H9 (cell line): ENCODE measurements around the gene OAS3. TPM values are rescaled to one million over a fixed set of nuclear protein-coding genes. Genes with fewer than 3 reads are reported as not detected.
"Not testable (repeated sequence)": the region's sequence is repeated elsewhere in the genome, so short reads cannot be mapped to it uniquely, and the experiment has no call there.

Experiments used
- DNase-seq: peaks from one replicate; pipeline ENCODE4 v3.0.0-alpha.2; 2017
- H2AFZ ChIP-seq: one replicate; pipeline ENCODE4 v1.6.1; 2013; ENCODE audit warnings: mild to moderate bottlenecking, low read length, control low read depth, moderate library complexity
- H2AK5ac ChIP-seq: 2 replicates; pipeline ENCODE4 v1.6.1; 2013; ENCODE audit warnings: low read length, control low read depth, mixed read lengths; ENCODE audit not compliant: insufficient read length
- H2BK120ac ChIP-seq: one replicate; pipeline ENCODE4 v1.6.1; 2013; ENCODE audit warnings: low read depth, mild to moderate bottlenecking, low read length, control low read depth, inconsistent platforms; ENCODE audit not compliant: poor library complexity, severe bottlenecking
- H2BK12ac ChIP-seq: 2 replicates; pipeline ENCODE4 v1.6.1; 2013; ENCODE audit warnings: low read length, control low read depth, mixed read lengths, low read depth; ENCODE audit not compliant: insufficient read length
- H2BK15ac ChIP-seq: 2 replicates; pipeline ENCODE4 v1.6.1; 2013; ENCODE audit warnings: low read depth, low read length, control low read depth
- H2BK20ac ChIP-seq: one replicate; pipeline ENCODE4 v1.6.1; 2013; ENCODE audit warnings: low read depth, mild to moderate bottlenecking, low read length, control low read depth, inconsistent platforms; ENCODE audit not compliant: poor library complexity, severe bottlenecking
- H2BK5ac ChIP-seq: 2 replicates; pipeline ENCODE4 v1.6.1; 2013; ENCODE audit warnings: low read length, control low read depth, mixed read lengths; ENCODE audit not compliant: insufficient read length
- H3K14ac ChIP-seq: 2 replicates; pipeline ENCODE4 v1.6.1; 2013; ENCODE audit warnings: low read length, control low read depth; ENCODE audit not compliant: insufficient read depth
- H3K18ac ChIP-seq: 2 replicates; pipeline ENCODE4 v1.6.1; 2013; ENCODE audit warnings: low read depth, mild to moderate bottlenecking, mixed read lengths, low read length, control low read depth; ENCODE audit not compliant: insufficient read length
- H3K23ac ChIP-seq: 2 replicates; pipeline ENCODE4 v1.6.1; 2013; ENCODE audit warnings: low read length, control low read depth, mixed read lengths, low read depth; ENCODE audit not compliant: insufficient read length
- H3K23me2 ChIP-seq: 2 replicates; pipeline ENCODE4 v1.6.1; 2013; ENCODE audit warnings: low read depth, mild to moderate bottlenecking, mixed read lengths, low read length, control low read depth; ENCODE audit not compliant: insufficient read length, poor library complexity, severe bottlenecking
- H3K27ac ChIP-seq: 2 replicates; pipeline ENCODE4 v1.5.1; 2013; ENCODE audit warnings: low read length, control low read depth, mixed read lengths, low read depth; ENCODE audit not compliant: insufficient read length
- H3K27me3 ChIP-seq: 2 replicates; pipeline ENCODE4 v1.6.1; 2013; ENCODE audit warnings: low read length, control low read depth, inconsistent platforms; ENCODE audit not compliant: insufficient read depth
- H3K4ac ChIP-seq: 2 replicates; pipeline ENCODE4 v1.6.1; 2013; ENCODE audit warnings: low read depth, mild to moderate bottlenecking, control low read depth, inconsistent platforms, low read length, moderate library complexity
- H3K4me1 ChIP-seq: 2 replicates; pipeline ENCODE4 v1.6.1; 2013; ENCODE audit warnings: low read length, control low read depth, inconsistent platforms; ENCODE audit not compliant: insufficient read depth
- H3K4me2 ChIP-seq: 2 replicates; pipeline ENCODE4 v1.6.1; 2013; ENCODE audit warnings: low read length, control low read depth, mixed read lengths; ENCODE audit not compliant: insufficient read length, insufficient read depth
- H3K56ac ChIP-seq: 2 replicates; pipeline ENCODE4 v1.6.1; 2013; ENCODE audit warnings: low read depth, mild to moderate bottlenecking, mixed read lengths, low read length, control low read depth; ENCODE audit not compliant: insufficient read length
- H3K79me1 ChIP-seq: 2 replicates; pipeline ENCODE4 v1.6.1; 2013; ENCODE audit warnings: low read depth, mild to moderate bottlenecking, moderate library complexity, low read length, control low read depth, inconsistent platforms; ENCODE audit not compliant: insufficient read depth, poor library complexity, severe bottlenecking
- H3K79me2 ChIP-seq: 2 replicates; pipeline ENCODE4 v1.6.1; 2013; ENCODE audit warnings: low read length, control low read depth, inconsistent platforms; ENCODE audit not compliant: insufficient read depth
- H3K9ac ChIP-seq: 2 replicates; pipeline ENCODE4 v1.6.1; 2013; ENCODE audit warnings: low read length, control low read depth, mixed read lengths; ENCODE audit not compliant: insufficient read length; ENCODE audit errors: extremely low read depth
- H3K9me3 ChIP-seq: one replicate; pipeline ENCODE4 v1.6.1; 2013; ENCODE audit warnings: low read depth, low read length, inconsistent platforms; ENCODE audit not compliant: control insufficient read depth
- H3T11ph ChIP-seq: one replicate; pipeline ENCODE4 v1.6.1; 2013; ENCODE audit warnings: mild to moderate bottlenecking, low read length, control low read depth, inconsistent platforms
- H4K20me1 ChIP-seq: one replicate; pipeline ENCODE4 v1.6.1; 2013; ENCODE audit not compliant: control insufficient read depth, insufficient read length, insufficient read depth
- H4K5ac ChIP-seq: 2 replicates; pipeline ENCODE4 v1.6.1; 2013; ENCODE audit warnings: low read depth, mild to moderate bottlenecking, mixed read lengths, low read length, control low read depth; ENCODE audit not compliant: insufficient read length
- H4K8ac ChIP-seq: replicated peaks from 2 replicates; pipeline ENCODE4 v1.6.1; 2013; ENCODE audit warnings: low read length, control low read depth, mixed read lengths, low read depth; ENCODE audit not compliant: insufficient read length
- H4K91ac ChIP-seq: 2 replicates; pipeline ENCODE4 v1.6.1; 2013; ENCODE audit warnings: low read depth, mild to moderate bottlenecking, moderate library complexity, mixed read lengths, low read length, control low read depth; ENCODE audit not compliant: insufficient read length
- H3K27ac Mint-ChIP-seq, 3 experiments: 2 replicates in 2 of 3; 3 replicates in 1 of 3; pipeline ENCODE4 v1.8.0; 2020 to 2021; ENCODE audit warnings: mixed read lengths in 3 of 3, mild to moderate bottlenecking in 1 of 3, moderate library complexity in 1 of 3
- H3K27me3 Mint-ChIP-seq: 2 replicates; pipeline ENCODE4 v1.8.0; 2021; ENCODE audit warnings: low read depth, mild to moderate bottlenecking, moderate library complexity, mixed read lengths
- H3K36me3 Mint-ChIP-seq, 3 experiments: 2 replicates in 2 of 3; 3 replicates in 1 of 3; pipeline ENCODE4 v1.8.0; 2020 to 2021; ENCODE audit warnings: low read depth in 3 of 3, mixed read lengths in 3 of 3; ENCODE audit not compliant: insufficient read depth in 1 of 3
- H3K4me1 Mint-ChIP-seq, 2 experiments: 2 replicates each; pipeline ENCODE4 v1.8.0; 2020; ENCODE audit warnings: mixed read lengths in 2 of 2
- H3K4me3 Mint-ChIP-seq, 2 experiments: 2 replicates in 1 of 2; 3 replicates in 1 of 2; pipeline ENCODE4 v1.8.0; 2020 to 2021; ENCODE audit warnings: mild to moderate bottlenecking in 2 of 2, mixed read lengths in 2 of 2, moderate library complexity in 1 of 2
- H3K9me3 Mint-ChIP-seq, 2 experiments: 2 replicates in 1 of 2; 3 replicates in 1 of 2; pipeline ENCODE4 v1.8.0; 2020; ENCODE audit warnings: mild to moderate bottlenecking in 2 of 2, mixed read lengths in 2 of 2, moderate library complexity in 1 of 2
- CTCF ChIP-seq: fragments of 200-600 bp; sonication (generic); conservative IDR thresholded peaks from 3 replicates; pipeline ENCODE4 v1.8.0; 2021; ENCODE audit warnings: antibody characterized with exemption, mild to moderate bottlenecking
- WGBS: extraction: QIAGEN DNeasy Blood & Tissue Kit; methylation state at CpG from one replicate; pipeline ENCODE4 v1.1.7; 2013; ENCODE audit warnings: missing lambda C conversion rate, low lambda C conversion rate, mixed read lengths; ENCODE audit not compliant: insufficient read length; ENCODE audit errors: extremely low coverage; 5-methylcytosine and 5-hydroxymethylcytosine counted together
- total RNA-seq: library from RNA; stranded (reverse); gene quantifications from 2 replicates; pipeline ENCODE4 v1.2.1, GENCODE V29; 2021

The OAS3 gene
- total RNA-seq, 1 experiment from 2014 or later = 0.81 TPM

- DNase-seq = peak; percentile 29
- Mint-ChIP-seq H3K27me3 (peaks cover 16% of the 10 kb centered on the region), H3K4me1 (no peaks in the 10 kb centered on the region), H3K27ac (no peak overlapping the region), H3K9me3 (no peaks in the 10 kb centered on the region; a peak in 2 of 5 replicates), H3K36me3 (no peaks in the 10 kb centered on the region), H3K4me3 (no peak overlapping the region)
- no CpG with 5 or more reads among the region's 11 CpGs for WGBS
- H3K4me1 ChIP-seq = no peaks in the 10 kb centered on the region
- no peak overlapping the region for H3K23ac ChIP-seq
- no peaks in the 10 kb centered on the region for H3K79me2 ChIP-seq
- no peak overlapping the region for H4K5ac ChIP-seq
- no peaks in the 10 kb centered on the region for H3K9me3 ChIP-seq
- no peak overlapping the region for H4K8ac ChIP-seq
- H3K18ac ChIP-seq = no peak overlapping the region
- H3K27ac ChIP-seq = no peak overlapping the region
- no peak overlapping the region for H2BK120ac ChIP-seq
- no peak overlapping the region for H3K56ac ChIP-seq
- no peak for TF ChIP-seq CTCF
- no peak overlapping the region for H3K9ac ChIP-seq
- H2AK5ac ChIP-seq = no peak overlapping the region
- H4K91ac ChIP-seq = no peak overlapping the region
- H3K14ac ChIP-seq = no peak overlapping the region
- no peak overlapping the region for H2BK5ac ChIP-seq
- H3K23me2 ChIP-seq = no peaks in the 10 kb centered on the region
- H3K27me3 ChIP-seq = no peaks in the 10 kb centered on the region
- H3K4ac ChIP-seq = no peak overlapping the region
- H4K20me1 ChIP-seq = no peaks in the 10 kb centered on the region
- H2BK12ac ChIP-seq = no peak overlapping the region
- H2BK20ac ChIP-seq = no peak overlapping the region
- no peak overlapping the region for H2BK15ac ChIP-seq
- H3T11ph ChIP-seq = no peak overlapping the region
- no peaks in the 10 kb centered on the region for H3K79me1 ChIP-seq
- H3K4me2 ChIP-seq = no peak overlapping the region
- H2AFZ ChIP-seq = no peak overlapping the region
Measured at GRCh38 chr12:112950701-112951100, 12.4 kb downstream of the OAS3 start.

GRCh38 chr12:112957125-112957524, 18.9 kb downstream of the OAS3 start:
- H2BK120ac ChIP-seq, H3K9ac ChIP-seq, H2BK5ac ChIP-seq, H3K27ac ChIP-seq, H3K9me3 ChIP-seq, H4K8ac ChIP-seq, H3T11ph ChIP-seq, H3K27ac Mint-ChIP-seq, H3K79me2 ChIP-seq, H3K79me1 ChIP-seq, H3K18ac ChIP-seq, H3K4me3 Mint-ChIP-seq, H3K14ac ChIP-seq, H3K4me1 ChIP-seq, H2AK5ac ChIP-seq, H4K91ac ChIP-seq, H4K20me1 ChIP-seq, DNase-seq, H2BK15ac ChIP-seq, H2AFZ ChIP-seq, H3K56ac ChIP-seq, H3K23me2 ChIP-seq, H4K5ac ChIP-seq, H2BK20ac ChIP-seq, H3K23ac ChIP-seq, H3K4me1 Mint-ChIP-seq, H3K4me2 ChIP-seq, H2BK12ac ChIP-seq, H3K27me3 ChIP-seq, H3K4ac ChIP-seq: not testable (repeated sequence)
- H3K27me3 Mint-ChIP-seq = peaks cover 59% of the 10 kb centered on the region
- peaks cover 6 to 12% (median 10%) of the 10 kb centered on the region in 3 experiments; a peak in 5 of 7 replicates for H3K36me3 Mint-ChIP-seq
- WGBS = no CpG with 5 or more reads among the region's 4 CpGs
- H3K9me3 Mint-ChIP-seq = peaks cover 23 to 31% of the 10 kb centered on the region in 2 experiments
